ENCODE measurements around the gene CADPS.

- TF ChIP-seq CTCF (IDR thresholded peaks at IDR 0.05; ENCODE audit: insufficient read depth, low read length) (no peak), POLR2AphosphoS5 (IDR thresholded peaks at IDR 0.05; ENCODE audit: low read depth) (no peak), REST (IDR thresholded peaks at IDR 0.05; ENCODE audit: insufficient replicate concordance, low read depth) (no peak)
These were observed 212.5 kb downstream of the CADPS start for GRCh38 chr3:62662677-62663076.
